SW480 (cell line): ENCODE measurements around the gene RNF187.
A peak's percentile ranks its signal among the peaks of the same experiment; 100 is the strongest.
"Not testable (repeated sequence)": the region's sequence is repeated elsewhere in the genome, so short reads cannot be mapped to it uniquely, and the experiment has no call there.

Source experiments
- DNase-seq: peaks from one replicate; pipeline ENCODE4 v3.0.0-alpha.2; 2016; ENCODE audit warnings: low spot score

The RNF187 gene

DNA sequence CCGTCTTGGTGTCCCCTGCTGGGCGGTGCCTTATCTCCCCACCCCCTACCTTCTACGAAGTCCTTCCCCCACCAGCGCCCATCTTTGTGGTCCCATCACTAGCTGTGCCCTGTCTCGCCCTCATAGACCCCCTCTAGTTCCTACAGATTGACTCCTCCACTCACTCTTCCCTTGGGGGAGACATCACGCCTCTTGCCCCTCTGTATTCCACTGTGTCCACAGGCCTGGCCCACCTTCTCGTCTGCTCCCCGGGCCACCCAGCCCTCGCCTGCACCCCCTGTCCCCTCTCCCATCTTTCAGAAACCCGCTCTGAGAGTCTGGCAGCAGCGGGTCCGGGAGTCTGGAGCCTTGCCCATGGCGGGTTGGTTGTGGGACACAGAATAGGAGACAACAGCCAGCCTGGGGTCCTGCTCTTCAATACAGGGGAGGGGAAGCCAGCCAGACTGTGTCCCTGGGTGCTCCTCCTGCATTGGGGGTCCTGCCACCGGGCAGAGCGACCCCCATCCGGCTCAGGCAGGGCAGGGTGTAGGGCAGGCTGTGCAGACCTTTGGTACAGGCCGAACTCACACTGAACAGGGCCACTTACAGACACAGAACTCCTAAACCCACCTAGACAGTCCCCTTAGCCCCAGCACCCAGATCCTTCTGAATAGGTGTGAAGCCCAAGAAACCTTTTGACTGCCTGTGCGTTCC is 1.1 kb downstream of the RNF187 start:
- DNase-seq: no peak

- DNase-seq: no peak
These were observed 1.9 kb downstream of the RNF187 start for GRCh38 chr1:228488818-228489674.

DNA sequence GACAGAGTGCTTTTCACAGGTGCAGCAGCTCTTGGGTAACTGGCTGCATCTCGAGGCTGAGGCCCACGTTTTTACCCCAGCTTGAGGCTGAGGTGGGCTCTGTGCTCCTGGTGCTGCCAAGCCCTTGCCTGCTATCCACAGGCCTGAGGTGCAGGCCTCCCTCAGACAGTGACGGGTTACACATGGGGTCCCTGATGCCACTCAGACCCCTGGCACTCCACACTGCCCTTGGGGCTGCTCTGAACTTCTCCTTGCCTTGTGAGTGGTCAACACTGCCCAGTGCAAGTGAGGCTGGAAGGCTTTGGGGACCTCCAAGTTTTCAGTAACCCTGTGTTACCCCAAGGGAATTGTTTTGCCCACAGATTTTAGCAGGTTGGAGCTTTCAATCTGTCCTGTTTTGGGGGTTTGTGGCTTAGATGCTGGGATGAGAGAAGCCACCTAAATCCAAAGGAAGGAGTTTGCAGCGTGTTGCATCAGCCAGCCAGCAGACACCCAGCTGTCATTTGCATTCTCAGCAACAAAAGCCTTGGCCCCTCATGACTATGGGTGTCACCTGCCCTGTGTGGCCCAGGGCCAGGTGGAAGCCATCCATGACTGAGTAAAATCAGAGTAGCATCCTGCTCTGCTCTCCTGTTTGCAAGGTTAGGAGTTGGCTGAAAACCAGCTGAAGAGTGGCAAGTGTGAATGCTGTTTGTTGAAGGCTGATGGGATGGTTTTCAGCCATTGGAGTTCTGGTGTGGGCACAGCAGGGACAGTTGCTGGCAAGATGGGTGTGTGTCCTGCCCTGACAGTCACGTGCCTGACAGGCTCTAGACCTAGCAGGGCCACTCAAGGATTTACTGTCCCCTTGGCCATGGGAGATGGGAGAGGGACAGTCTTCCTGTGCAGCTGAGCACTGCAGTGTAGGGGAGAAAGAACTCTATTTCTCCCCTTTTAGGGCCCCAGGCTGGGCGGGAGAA is 3.2 kb downstream of the RNF187 start:
- DNase-seq: peak; percentile 93

DNA sequence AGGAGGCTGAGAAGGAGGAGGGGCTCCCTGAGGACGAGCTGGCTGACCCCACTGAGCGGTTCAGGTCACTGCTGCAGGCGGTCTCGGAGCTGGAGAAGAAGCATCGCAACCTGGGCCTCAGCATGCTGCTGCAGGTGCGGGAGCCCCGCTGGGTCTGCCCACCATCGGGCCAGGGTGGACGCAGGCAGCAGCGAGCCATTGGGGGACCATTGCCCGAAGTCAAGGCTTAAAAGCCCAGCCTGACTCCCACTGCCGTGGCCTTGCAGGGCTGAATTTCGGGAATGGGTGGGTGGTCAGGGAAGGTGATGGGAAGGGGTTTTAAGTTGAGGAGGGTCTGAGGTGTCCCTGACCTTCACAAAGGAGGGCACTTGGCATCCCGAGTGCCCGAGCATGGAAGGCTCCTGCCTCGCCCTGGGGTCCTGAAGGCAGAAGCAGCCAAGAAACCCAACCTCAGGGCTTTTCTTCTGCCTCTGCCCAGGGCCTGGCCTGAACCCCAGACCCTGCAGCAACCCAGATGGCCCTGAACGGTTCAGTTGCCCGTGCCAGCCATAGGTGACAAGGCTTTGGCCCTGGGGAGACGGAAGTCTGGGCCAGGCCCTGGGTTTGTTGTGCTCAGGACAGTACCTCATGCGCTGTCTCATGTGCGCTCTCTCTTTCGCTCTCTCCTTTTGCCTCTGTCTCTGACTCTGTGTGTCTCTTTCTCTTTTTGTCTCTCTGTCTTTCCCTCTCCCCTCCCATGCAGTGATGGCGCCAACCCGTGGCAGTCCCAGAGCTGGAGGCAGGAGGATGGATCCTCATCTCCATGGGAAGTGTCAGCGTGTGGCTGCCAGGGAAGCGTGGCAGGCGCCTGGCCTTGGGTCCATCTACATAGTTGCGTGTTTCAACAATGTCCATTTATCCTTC is 6.2 kb downstream of the RNF187 start:
- DNase-seq: no peak

- no peak for DNase-seq
These were observed 6.8 kb downstream of the RNF187 start for GRCh38 chr1:228494044-228494353.

DNA sequence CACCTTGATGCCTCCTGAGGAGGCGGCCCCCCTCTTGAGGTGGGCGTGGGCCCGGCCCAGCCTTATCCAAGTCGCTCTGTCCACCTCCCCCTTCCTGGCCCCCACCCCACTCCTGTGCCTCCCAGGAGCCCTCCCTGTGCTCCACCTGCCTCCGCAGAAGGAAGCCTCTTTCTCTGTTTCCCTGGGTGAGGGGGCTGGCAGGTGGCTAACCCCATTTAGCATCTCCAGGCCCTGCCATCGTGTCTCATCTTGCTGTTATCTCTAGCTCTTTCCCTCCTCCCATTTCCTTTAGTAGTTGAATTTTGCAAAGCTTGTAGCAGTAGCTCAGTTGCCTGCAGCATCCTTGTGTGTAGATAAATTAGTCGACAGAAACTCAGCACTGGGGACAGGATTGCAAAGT is 7.2 kb downstream of the RNF187 start:
- DNase-seq: no peak

DNA sequence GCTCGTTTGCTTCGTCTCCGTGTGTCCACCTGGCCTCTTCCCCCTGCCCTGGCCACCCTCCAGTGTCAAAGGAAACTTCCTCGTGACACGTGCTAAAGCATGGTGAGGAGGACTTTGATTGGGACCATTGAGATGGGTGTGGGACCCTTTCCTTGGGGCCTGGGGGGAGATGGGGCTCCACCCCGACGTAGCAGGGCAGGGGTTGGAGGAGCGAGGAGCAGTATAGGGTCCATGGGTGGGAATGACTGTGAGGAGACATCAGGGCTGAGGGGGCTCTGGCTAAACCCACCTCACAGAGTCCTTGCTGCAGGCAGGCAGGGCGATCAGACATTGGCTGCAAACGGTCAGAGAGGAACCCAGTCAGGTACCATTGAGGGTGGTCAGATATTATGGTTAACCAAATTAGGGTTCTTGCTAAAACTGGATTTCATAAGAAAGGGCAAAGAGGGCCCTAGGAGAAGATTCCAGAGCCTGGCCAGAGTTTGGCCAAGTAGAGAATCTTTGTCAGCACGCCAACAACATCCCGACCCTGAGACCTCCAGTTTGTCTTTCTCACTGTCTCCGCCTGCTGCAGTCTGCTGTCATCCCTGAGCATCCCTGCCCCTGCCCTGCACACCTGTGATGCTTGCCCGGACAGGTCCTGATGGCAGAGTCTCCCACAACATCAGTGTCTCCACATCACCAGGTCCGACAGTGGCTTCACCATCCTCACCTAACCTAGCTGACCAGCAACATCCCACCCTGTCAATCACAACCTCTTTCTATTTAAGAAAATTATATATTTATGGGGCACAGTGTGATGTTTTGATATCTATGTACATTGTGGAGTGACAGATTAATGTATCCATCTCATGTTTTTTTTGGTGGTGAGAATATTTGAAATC is 8.0 kb downstream of the RNF187 start:
- DNase-seq: no peak

DNA sequence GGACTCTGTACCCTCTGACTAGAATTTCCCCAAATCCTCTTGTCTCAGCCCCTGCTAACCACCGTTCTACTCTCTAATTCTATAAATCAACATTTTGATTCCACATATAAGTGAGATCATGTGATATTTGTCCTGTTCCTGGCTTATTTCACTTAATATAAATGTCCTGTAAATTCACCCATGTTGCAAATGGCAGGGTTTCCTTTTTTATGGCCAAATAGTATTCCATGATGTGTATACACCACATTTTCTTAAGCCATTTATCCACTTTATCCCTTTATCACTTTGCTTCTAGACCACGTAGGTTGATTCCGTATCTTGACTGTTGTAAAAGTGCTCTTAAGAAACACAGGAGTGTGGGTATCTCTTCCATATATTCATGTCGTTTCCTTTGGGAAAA is 8.9 kb downstream of the RNF187 start:
- DNase-seq: no peak

- no peak for DNase-seq
These were observed 9.3 kb downstream of the RNF187 start for GRCh38 chr1:228496494-228496893.

DNA sequence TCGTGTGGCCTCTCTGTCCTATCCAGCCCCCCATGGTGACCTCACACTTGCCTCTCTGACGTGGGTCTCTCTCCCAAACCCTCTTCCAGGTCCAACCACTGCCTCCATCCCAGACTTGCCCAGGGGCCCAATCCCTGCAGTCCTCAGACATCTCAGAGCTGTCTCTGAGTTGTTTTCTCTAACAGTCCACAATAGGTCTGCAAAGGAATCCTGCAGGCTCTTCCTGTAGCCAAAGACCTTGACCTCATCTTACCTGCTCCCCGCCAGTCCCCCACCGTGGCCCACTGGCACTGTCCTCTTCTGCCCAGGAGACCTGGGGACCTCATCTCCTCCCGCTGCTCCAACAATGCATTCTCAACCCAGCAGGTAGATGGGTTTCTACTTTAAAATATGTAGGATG is 10.0 kb downstream of the RNF187 start:
- DNase-seq: no peak

- DNase-seq: no peak
These were observed 10.6 kb downstream of the RNF187 start for GRCh38 chr1:228497817-228498216.

DNA sequence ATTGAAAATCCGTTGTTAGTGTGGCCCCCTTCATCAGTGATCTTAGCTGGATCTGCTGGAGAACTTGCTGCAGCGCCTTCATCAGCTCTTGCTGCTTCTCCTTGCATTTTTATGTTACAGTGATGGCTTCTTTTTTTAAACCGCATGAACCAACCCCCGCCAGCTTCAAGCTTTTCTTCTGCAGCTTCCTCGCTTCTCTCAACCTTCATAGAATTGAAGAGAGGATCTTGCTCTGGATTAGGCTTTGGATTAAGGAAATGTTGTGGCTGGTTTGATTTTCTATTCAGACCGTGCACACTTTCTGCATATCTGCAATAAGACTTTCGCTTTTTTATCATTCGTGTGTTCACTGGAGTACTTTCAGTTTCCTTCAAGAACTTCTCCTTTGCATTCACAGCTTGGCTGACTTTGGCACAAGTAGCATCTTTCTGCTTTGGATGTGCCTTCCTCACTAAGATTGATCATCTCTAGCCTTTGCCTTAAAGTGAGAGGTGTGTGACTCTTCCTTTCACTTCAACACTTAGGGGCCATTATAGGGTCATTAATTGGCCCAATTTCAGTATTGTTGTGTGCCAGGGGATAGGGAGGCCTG is 13.1 kb downstream of the RNF187 start:
- DNase-seq: no peak

- peak; percentile 83 for DNase-seq
These were observed 14.0 kb downstream of the RNF187 start for GRCh38 chr1:228500901-228501871.

DNA sequence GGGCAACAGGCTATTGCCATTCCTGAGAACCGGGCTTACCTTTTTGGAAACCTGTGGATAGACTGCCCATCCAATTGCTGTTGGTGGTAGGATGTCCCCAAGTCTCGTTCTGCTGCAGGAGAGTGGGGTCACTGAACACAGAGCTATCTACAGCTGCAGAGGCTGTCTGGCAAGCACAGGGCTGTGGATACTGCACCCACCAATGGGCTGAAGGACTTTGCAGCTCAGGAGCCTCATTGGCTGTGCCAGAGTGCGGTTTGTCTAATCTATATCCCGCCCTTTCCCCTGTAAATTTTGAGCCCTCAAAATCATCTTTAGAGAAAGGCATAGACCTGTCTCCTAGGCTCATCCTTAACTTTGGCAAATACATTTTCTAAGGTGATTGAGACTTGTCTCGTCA is 15.3 kb downstream of the RNF187 start:
- DNase-seq: no peak

DNA sequence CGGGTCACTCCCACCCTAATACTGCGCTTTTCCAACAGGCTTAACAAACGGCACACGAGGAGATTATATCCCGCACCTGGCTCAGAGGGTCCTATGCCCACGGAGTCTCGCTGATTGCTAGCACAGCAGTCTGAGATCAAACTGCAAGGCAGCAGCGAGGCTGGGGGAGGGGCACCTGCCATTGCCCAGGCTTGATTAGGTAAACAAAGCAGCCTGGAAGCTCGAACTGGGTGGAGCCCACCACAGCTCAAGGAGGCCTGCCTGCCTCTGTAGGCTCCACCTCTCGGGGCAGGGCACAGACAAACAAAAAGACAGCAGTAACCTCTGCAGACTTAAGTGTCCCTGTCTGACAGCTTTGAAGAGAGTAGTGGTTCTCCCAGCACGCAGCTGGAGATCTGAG is 18.8 kb downstream of the RNF187 start:
- DNase-seq: not testable (repeated sequence)

DNA sequence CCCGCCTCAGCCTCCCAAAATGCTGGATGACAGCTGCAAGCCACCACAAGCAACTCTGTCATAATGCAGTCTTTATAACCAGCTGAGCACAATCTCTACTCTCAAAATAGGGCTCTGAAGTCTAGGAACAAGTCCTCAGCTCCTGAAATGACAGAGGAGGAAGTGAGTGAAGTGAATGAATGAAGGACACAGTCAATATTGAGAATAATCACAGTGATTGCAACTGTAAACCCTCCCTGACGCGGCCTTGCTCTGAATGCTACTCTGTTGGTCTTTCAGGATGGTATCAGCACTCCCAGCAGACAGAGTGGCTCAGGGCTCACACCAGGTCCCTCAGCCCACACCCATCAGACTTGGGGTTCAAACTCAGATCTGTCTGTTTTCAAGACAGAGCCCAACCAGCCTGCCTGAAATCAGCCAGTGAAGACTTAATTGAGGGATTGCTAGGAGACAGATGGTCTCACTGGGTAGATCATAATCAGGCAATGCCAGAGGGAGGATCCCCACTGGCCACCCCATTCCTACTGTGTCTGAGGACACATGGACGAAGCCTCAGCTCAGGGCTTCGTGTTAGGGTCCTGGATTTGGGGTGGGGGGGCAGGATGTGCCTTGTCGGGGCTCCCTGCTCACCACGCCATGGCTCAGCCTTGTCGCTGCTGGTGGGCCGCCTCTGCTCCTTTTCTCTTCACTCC is 20.9 kb downstream of the RNF187 start:
- no peak for DNase-seq

DNA sequence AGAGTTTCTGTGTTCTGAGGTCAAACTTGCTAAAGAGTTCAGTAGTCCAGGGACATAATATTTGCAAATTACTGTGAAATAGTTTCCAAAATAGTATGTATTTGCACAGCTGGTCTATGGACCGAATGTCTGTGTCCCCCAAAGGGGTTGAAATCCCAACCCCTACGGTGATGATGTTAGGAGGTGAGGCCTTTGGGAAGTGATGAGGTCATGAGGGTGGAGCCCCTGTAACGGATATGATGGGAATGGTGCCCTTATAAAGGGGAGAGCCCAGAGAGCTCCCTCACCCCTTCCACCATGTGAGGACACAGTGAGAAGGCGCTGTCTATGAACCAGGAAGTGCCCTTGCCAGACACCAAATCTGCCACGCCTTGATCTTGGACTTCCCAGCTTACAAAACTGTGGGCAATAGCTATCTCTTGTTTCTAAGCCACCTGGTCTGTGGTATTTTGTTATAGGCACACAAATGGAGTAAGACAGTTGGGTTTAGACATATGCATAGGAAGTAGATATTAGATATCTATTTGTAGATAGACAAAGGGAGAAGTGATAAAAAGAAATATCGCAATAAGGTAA is 21.7 kb downstream of the RNF187 start:
- DNase-seq: no peak
